Right ventricle myocardium superior (tissue), 1 donor: ENCODE results near the gene RPP40. TPM values are rescaled to one million over a fixed set of nuclear protein-coding genes. Genes with fewer than 3 reads are reported as not detected.
A peak's percentile ranks its signal among the peaks of the same experiment; 100 is the strongest.
"Not testable (repeated sequence)": the region's sequence is repeated elsewhere in the genome, so short reads cannot be mapped to it uniquely, and the experiment has no call there.

Experiments used
- ATAC-seq: fragments of 200-7000 bp; cut with Tn5 transposase; one replicate; pipeline ENCODE4 v1.9.1; 2020; ENCODE audit warnings: mild to moderate bottlenecking; ENCODE audit not compliant: poor library complexity
- DNase-seq: peaks from one replicate; pipeline ENCODE4 v3.0.0-alpha.2; 2020
- intact Hi-C: fragments of 100-400 bp; cut with DNase I; formaldehyde crosslinking; loops from one replicate; pipeline ENCODE4 v1.11.2; 2022
- long read RNA-seq: library from polyadenylated mRNA; unstranded; transcript quantifications from one replicate; pipeline ENCODE4 v2.0.0, GENCODE V29; 2021
- total RNA-seq: library from RNA; stranded (reverse); fragmentation: NEBNext Ultra II Directional; extraction: Animal tissue kit (Norgen Biotek cat#: 25700); gene quantifications from one replicate; pipeline ENCODE4 v1.2.1, GENCODE V29; 2021
- donor health status: DM: no; HTN: yes; CAD: no; lungs with severe emphysema.

RPP40 gene
- total RNA-seq: 3.1 TPM
- long read RNA-seq, partial matches to known transcripts: 0 of 4 reads
- long read RNA-seq, other reads (novel, unspliced or antisense): 1 of 4 reads

- intact Hi-C loops: no loop called here
- peak; percentile 100 for ATAC-seq
These were observed at the start of gene RPP40 for GRCh38 chr6:5003604-5004372. TSS of gene RPP40 (minus strand) at chr6:5004037. CDS start at chr6:5004002, 35 bp downstream.

GRCh38 chr6:5053038-5053437 lies 49.2 kb upstream of the RPP40 start:
- intact Hi-C loops: no loop called here
- DNase-seq (no peak), ATAC-seq (no peak)

More at GRCh38 chr6:5003604-5004372, at the start of gene RPP40:
- DNase-seq: peak; percentile 99

- no peak for ATAC-seq
- no peak for DNase-seq
- intact Hi-C loops: no loop called here
These were observed 47.6 kb upstream of the RPP40 start for GRCh38 chr6:5051394-5051793.

- no peak for DNase-seq
- intact Hi-C loops: no loop called here
- no peak for ATAC-seq
These were observed 46.2 kb upstream of the RPP40 start for GRCh38 chr6:5050009-5050408.

GRCh38 chr6:5046430-5046829 lies 42.6 kb upstream of the RPP40 start:
- no peak for ATAC-seq
- no peak for DNase-seq
- intact Hi-C loops: no loop called here

- no peak for ATAC-seq
These were observed 41.6 kb upstream of the RPP40 start for GRCh38 chr6:5045416-5045815.

GRCh38 chr6:5044866-5045265 lies 41.0 kb upstream of the RPP40 start:
- ATAC-seq (no peak), DNase-seq (no peak)
- intact Hi-C loops: no loop called here

More at GRCh38 chr6:5045416-5045815, 41.6 kb upstream of the RPP40 start:
- DNase-seq: no peak
- intact Hi-C loops: no loop called here

GRCh38 chr6:5042436-5042835 lies 38.6 kb upstream of the RPP40 start:
- no peak for ATAC-seq
- intact Hi-C loops: no loop called here
- DNase-seq: no peak

- intact Hi-C loops: no loop called here
- DNase-seq (no peak), ATAC-seq (no peak)
These were observed 38.1 kb upstream of the RPP40 start for GRCh38 chr6:5041955-5042354.

- intact Hi-C loops: no loop called here
- no peak for DNase-seq
- ATAC-seq: no peak
These were observed 32.4 kb upstream of the RPP40 start for GRCh38 chr6:5036269-5036668.

GRCh38 chr6:5034736-5035135 lies 30.9 kb upstream of the RPP40 start:
- no peak for DNase-seq
- intact Hi-C loops: no loop called here
- ATAC-seq: no peak

- DNase-seq: peak; percentile 52
- intact Hi-C loops: no loop called here
- ATAC-seq: no peak
These were observed 30.5 kb upstream of the RPP40 start for GRCh38 chr6:5034328-5034727.

- ATAC-seq: peak; percentile 57
- intact Hi-C loops, DNase-seq: not testable (repeated sequence)
These were observed 29.5 kb upstream of the RPP40 start for GRCh38 chr6:5033214-5033904.

GRCh38 chr6:5032706-5033105 lies 28.9 kb upstream of the RPP40 start:
- intact Hi-C loops, DNase-seq: not testable (repeated sequence)
- peak; percentile 31 for ATAC-seq

- intact Hi-C loops: no loop called here
- DNase-seq (no peak), ATAC-seq (no peak)
These were observed 27.3 kb upstream of the RPP40 start for GRCh38 chr6:5031150-5031549.

- intact Hi-C loops: no loop called here
- ATAC-seq (peak; percentile 62), DNase-seq (peak; percentile 78)
These were observed 26.8 kb upstream of the RPP40 start for GRCh38 chr6:5030596-5031136.

GRCh38 chr6:5029609-5030008 lies 25.8 kb upstream of the RPP40 start:
- ATAC-seq (no peak), DNase-seq (no peak)
- intact Hi-C loops: no loop called here

GRCh38 chr6:5028921-5029320 lies 25.1 kb upstream of the RPP40 start:
- DNase-seq: no peak
- no peak for ATAC-seq
- intact Hi-C loops: no loop called here

- intact Hi-C loops: no loop called here
- DNase-seq (no peak), ATAC-seq (no peak)
These were observed 24.5 kb upstream of the RPP40 start for GRCh38 chr6:5028301-5028700.
